ENCODE results near the gene ANGEL1. TPM values are rescaled to one million over a fixed set of nuclear protein-coding genes. Genes with fewer than 3 reads are reported as not detected.

ANGEL1 gene
- total RNA-seq: 10.5 TPM
- long read RNA-seq, full-length matches to known transcripts: 8 of 11 reads
- long read RNA-seq, partial matches to known transcripts: 0 of 11 reads
- long read RNA-seq, other reads (novel, unspliced or antisense): 3 of 11 reads

- intact Hi-C loops (cut with DNase I): loop anchor here (5.0 kb wide), 2 partner anchors 50 to 510 kb away; partner anchors contain the start of genes GSTZ1 and POMT2
- DNase-seq (ENCODE audit: missing footprints) (peak; percentile 98), ATAC-seq (peak; percentile 92)
Observed at GRCh38 chr14:76812422-76813383, at the start of gene ANGEL1. Gene ANGEL1 (minus strand): TSS chr14:76812882. CDS start chr14:76812827, 55 bp downstream.

- DNase-seq (ENCODE audit: missing footprints) (no peak), ATAC-seq (no peak)
- intact Hi-C loops (cut with DNase I): loop anchor here (5.0 kb wide), 1 partner anchor 49 kb away; the partner anchor contains the start of gene ANGEL1
Observed at GRCh38 chr14:76861574-76862255, 49.0 kb upstream of the ANGEL1 start.

DNA sequence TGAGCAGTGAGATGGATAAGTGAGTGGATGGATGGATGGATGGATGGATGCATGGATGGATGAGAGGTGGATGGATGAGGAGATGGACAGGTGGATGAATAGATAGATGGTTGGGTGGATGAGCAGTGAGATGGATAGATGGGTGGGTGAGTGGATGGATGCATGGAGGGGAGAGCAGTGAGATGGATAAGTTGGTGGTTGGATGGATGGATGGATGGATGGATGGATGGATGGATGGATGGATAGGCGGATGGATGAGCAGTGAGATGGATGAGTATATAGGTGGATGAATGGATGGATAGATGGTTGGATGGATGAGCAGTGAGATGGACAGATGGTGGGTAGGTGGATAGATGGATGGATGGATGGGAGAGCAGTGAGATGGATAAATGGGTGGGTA, 44.1 kb upstream of the ANGEL1 start:
- intact Hi-C loops (cut with DNase I): no loop called here
- ATAC-seq: no peak
- no peak for DNase-seq (ENCODE audit: missing footprints)

DNA sequence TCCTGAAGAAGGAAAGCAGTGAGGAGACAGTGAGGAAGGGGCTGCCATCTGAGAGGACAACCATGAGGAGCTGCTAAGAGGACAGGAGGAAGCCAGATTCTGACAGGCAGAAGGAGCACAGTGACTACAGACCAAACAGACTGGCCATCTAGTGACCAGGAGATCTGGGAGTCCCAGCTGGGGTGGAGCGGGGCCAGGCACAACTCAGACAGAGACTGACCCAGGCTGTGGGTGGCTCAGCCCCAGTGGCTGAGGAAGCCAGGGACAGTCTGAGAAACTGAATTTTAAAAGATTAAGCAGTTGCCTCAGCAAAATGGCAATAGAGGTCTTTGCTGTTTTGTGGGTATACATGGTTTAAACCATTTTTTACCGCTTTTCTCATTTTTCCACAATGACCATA, 42.4 kb upstream of the ANGEL1 start:
- ATAC-seq (no peak), DNase-seq (ENCODE audit: missing footprints) (no peak)
- intact Hi-C loops (cut with DNase I): no loop called here

DNA sequence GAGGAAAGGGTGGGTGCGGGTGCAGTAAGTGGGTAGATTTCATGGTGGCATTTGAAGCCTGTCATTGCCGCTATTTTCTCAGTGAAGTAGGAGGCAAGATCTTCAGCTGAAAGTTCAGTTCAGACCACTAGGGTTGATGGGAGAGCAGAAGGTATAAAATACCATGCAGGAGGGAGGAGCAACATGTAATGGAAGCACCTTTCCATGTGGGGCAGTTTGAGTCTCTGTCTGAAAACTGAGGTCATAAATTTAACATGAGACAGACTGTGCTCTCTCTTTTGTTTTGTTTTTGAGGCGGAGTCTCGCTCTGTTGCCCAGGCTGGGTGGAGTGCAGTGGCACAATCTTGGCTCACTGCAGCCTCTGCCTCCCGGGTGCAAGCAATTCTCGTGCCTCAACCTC, 36.2 kb upstream of the ANGEL1 start:
- no peak for ATAC-seq
- DNase-seq (ENCODE audit: missing footprints): no peak
- intact Hi-C loops (cut with DNase I): no loop called here

GRCh38 chr14:76846331-76847047, 33.8 kb upstream of the ANGEL1 start:
- DNase-seq (ENCODE audit: missing footprints) (no peak), ATAC-seq (no peak)
- intact Hi-C loops (cut with DNase I): no loop called here

DNA sequence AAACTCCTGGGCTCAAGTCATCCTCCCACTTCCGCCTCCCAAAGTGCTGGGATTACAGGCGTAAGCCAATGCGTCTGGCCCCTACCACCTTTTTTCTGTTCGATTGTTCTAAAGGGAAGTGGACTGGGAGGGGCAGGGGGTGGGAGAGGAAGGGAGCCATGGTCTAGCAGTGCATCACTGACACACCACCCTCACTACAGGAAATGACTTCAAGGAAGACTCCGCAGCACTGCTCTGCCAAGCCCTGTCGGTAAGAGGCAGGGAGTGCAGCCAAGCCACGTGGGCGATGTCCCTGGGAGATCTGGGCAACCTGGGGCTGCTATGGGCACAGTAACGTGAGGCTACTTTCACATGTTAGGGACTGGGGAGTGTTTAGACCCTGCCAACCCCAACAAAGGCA, 31.5 kb upstream of the ANGEL1 start:
- intact Hi-C loops (cut with DNase I): no loop called here
- ATAC-seq: peak; percentile 85
- peak; percentile 83 for DNase-seq (ENCODE audit: missing footprints)

GRCh38 chr14:76842414-76842813, 29.7 kb upstream of the ANGEL1 start:
- ATAC-seq (no peak), DNase-seq (ENCODE audit: missing footprints) (no peak)
- intact Hi-C loops (cut with DNase I): no loop called here

DNA sequence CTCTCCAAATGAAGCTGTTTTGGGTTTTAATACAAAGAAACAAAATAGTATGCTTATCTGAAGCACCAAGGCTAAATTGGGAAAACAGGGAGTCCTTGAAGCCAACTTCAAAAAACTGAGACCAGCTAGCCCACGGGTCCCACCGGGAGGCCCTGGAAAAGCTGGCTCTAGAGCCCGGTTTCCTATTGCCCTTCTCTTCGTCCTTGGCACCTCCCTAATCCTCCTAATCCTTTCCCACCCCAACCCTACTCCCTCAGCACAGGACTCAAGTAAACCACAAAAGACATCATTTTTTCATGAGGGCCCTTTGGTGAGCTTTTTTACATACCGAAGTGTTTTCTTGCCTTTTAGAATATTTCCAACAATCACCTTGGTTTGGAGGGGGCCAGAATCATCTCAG, 24.8 kb upstream of the ANGEL1 start:
- DNase-seq (ENCODE audit: missing footprints): no peak
- no peak for ATAC-seq
- intact Hi-C loops (cut with DNase I): no loop called here

DNA sequence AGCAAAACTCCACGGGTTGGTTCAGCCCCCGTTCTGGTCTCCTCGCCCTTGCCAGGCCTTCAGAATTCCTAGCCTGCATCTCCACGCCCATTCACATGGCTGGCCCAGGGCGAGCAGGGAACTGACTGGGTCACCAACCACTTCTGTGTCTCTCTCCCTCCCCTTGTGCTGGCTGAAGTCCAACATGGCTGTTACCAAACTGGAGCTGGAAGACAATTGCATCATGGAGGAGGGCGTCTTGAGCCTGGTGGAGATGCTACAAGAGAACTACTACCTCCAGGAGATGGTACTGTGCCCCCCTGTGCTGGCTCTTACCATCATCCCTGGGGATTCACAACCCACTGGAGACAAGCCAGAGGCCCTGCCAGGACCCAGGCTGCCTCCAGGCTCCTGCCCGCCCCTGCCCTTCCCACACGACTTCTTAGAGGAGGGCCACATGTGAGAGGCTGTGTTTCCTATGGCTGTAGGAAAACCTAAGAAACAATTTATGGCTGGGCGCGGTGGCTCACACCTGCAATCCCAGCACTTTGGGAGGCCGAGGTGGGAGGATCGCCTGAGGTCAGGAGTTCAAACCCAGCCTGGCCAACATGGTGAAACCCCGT, 23.4 kb upstream of the ANGEL1 start:
- DNase-seq (ENCODE audit: missing footprints) (no peak), ATAC-seq (no peak)
- intact Hi-C loops (cut with DNase I): no loop called here

DNA sequence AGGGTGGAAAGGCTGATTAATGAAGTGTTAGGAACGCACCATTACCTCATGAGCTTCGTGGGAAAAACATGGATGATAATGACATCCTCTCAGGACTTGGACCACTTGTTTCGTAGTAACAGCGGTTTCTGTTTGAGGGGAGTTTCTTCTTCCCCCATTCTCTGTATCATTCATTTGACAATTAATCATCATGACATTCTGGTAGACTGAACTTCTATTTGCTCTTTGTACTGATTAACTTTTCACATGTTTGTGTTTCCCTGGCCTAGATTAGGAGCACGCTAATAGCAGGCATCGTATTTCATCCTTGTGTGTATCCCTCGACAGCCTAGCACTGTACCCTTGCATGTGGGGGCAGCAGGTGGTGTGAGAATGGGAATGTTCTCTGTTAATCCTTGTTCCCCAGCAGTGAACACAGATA, 21.6 kb upstream of the ANGEL1 start:
- no peak for DNase-seq (ENCODE audit: missing footprints)
- intact Hi-C loops (cut with DNase I): no loop called here
- ATAC-seq: no peak

DNA sequence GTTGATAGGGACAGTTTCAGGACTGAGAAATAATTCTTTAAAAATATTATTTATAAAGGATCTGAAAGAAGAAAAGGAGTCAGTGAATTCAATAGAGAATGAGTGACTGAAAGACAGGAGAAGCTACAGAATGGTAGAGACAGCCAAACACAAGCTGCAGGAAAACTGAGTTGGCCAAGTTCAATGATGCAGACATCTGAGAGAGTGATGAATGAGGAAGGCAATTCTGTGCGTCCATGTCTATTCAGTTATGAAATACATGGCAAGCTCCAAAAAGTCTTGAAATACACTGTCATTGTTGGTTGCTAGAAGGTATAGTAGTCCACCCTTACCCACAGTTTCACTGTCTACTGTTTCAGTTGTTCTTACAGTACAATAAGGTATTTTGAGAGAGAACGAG, 20.3 kb upstream of the ANGEL1 start:
- no peak for DNase-seq (ENCODE audit: missing footprints)
- ATAC-seq: no peak
- intact Hi-C loops (cut with DNase I): no loop called here

- peak; percentile 27 for ATAC-seq
- no peak for DNase-seq (ENCODE audit: missing footprints)
- intact Hi-C loops (cut with DNase I): no loop called here
Observed at GRCh38 chr14:76832503-76832988, 19.9 kb upstream of the ANGEL1 start.

- DNase-seq (ENCODE audit: missing footprints): no peak
- no peak for ATAC-seq
- intact Hi-C loops (cut with DNase I): no loop called here
Observed at GRCh38 chr14:76830556-76830955, 17.9 kb upstream of the ANGEL1 start.

GRCh38 chr14:76829650-76830421, 17.2 kb upstream of the ANGEL1 start:
- peak; percentile 72 for ATAC-seq
- intact Hi-C loops (cut with DNase I): no loop called here
- DNase-seq (ENCODE audit: missing footprints): peak; percentile 87

GRCh38 chr14:76829013-76829365, 16.3 kb upstream of the ANGEL1 start:
- ATAC-seq: peak; percentile 78
- DNase-seq (ENCODE audit: missing footprints): peak; percentile 79
- intact Hi-C loops (cut with DNase I): no loop called here

GRCh38 chr14:76828339-76829012, 15.8 kb upstream of the ANGEL1 start:
- DNase-seq (ENCODE audit: missing footprints) (no peak), ATAC-seq (no peak)
- intact Hi-C loops (cut with DNase I): no loop called here

All from Right ventricle myocardium inferior (tissue), 1 donor.